Endodermal cell (in vitro differentiated cells): ENCODE results near the gene LRCH4. TPM values are rescaled to one million over a fixed set of nuclear protein-coding genes. Genes with fewer than 3 reads are reported as not detected.

ENCODE experiments used
- DNase-seq: peaks from one replicate; pipeline ENCODE4 v3.0.0-alpha.2; 2017
- H3K27ac ChIP-seq: 2 replicates; pipeline ENCODE4 v1.5.1; 2013; ENCODE audit warnings: mild to moderate bottlenecking, low read depth, low read length, moderate library complexity
- H3K27me3 ChIP-seq: 2 replicates; pipeline ENCODE4 v1.6.1; 2013; ENCODE audit warnings: mild to moderate bottlenecking, low read length, moderate library complexity; ENCODE audit not compliant: insufficient read depth, control insufficient read depth, poor library complexity, severe bottlenecking
- H3K36me3 ChIP-seq: 2 replicates; pipeline ENCODE4 v1.7.0; 2013; ENCODE audit warnings: mild to moderate bottlenecking, low read length, moderate library complexity; ENCODE audit not compliant: control insufficient read depth, insufficient read depth
- H3K4me1 ChIP-seq: one replicate; pipeline ENCODE4 v1.7.0; 2013; ENCODE audit warnings: low read length; ENCODE audit not compliant: control insufficient read depth, insufficient read depth
- H3K4me3 ChIP-seq: 2 replicates; pipeline ENCODE4 v1.5.1; 2013; ENCODE audit warnings: mild to moderate bottlenecking, low read length, moderate library complexity
- H3K9ac ChIP-seq: 2 replicates; pipeline ENCODE4 v1.6.1; 2013; ENCODE audit warnings: mild to moderate bottlenecking, low read length, moderate library complexity; ENCODE audit not compliant: poor library complexity, severe bottlenecking; ENCODE audit errors: extremely low read depth
- H3K9me3 ChIP-seq: 2 replicates; pipeline ENCODE4 v1.6.1; 2013; ENCODE audit warnings: mild to moderate bottlenecking, low read length, moderate library complexity; ENCODE audit not compliant: control insufficient read depth
- H3K27ac Mint-ChIP-seq: 2 replicates; pipeline ENCODE4 v1.8.0; 2020; ENCODE audit warnings: mixed read lengths
- H3K27me3 Mint-ChIP-seq: 2 replicates; pipeline ENCODE4 v1.8.0; 2021; ENCODE audit warnings: mild to moderate bottlenecking, mixed read lengths; ENCODE audit not compliant: insufficient read depth
- H3K36me3 Mint-ChIP-seq: 2 replicates; pipeline ENCODE4 v1.8.0; 2020; ENCODE audit warnings: low read depth, mixed read lengths
- H3K4me1 Mint-ChIP-seq: 2 replicates; pipeline ENCODE4 v1.8.0; 2020; ENCODE audit warnings: mixed read lengths
- H3K4me3 Mint-ChIP-seq: 2 replicates; pipeline ENCODE4 v1.8.0; 2020; ENCODE audit warnings: mild to moderate bottlenecking, moderate library complexity, mixed read lengths
- H3K9me3 Mint-ChIP-seq: 2 replicates; pipeline ENCODE4 v1.8.0; 2020; ENCODE audit warnings: mild to moderate bottlenecking, mixed read lengths
- WGBS, 2 experiments: methylation state at CpG; one replicate each; pipeline versions ENCODE4 v1.1.5 to v1.1.7; 2013; ENCODE audit warnings: missing lambda C conversion rate in 2 of 2, mixed read lengths in 1 of 2; ENCODE audit not compliant: insufficient coverage in 1 of 2, insufficient read length in 1 of 2; 5-methylcytosine and 5-hydroxymethylcytosine counted together
- long read RNA-seq, 4 experiments: library from polyadenylated mRNA in 2 of 4; library from RNA in 1 of 4; library from capped mRNA in 1 of 4; stranded (forward) in 3 of 4; unstranded in 1 of 4; transcript quantifications; one replicate each; pipeline ENCODE4 v2.0.0, GENCODE V29; 2020 to 2021; ENCODE audit warnings: inconsistent platforms in 1 of 4
- polyA plus RNA-seq, 2 experiments: library from polyadenylated mRNA; stranded (reverse); fragments of 50-300 nt; gene quantifications; one replicate each; pipeline ENCODE4 v1.2.3, GENCODE V29; 2013
- total RNA-seq, 2 donors: library from RNA; stranded (reverse); fragmentation: NEBNext Ultra II Directional in 1 of 2; extraction: Animal tissue kit (Norgen Biotek cat#: 25700) in 1 of 2; gene quantifications; 2 replicates in 1 of 2; 3 replicates in 1 of 2; pipeline ENCODE4 v1.2.1, GENCODE V29; 2021
- TF ChIP-seq, protein P1 (sequence below): fragments of 200-600 bp; sonication (generic); conservative IDR thresholded peaks from 2 replicates; pipeline ENCODE4 v1.5.0; 2021; ENCODE audit warnings: antibody characterized with exemption, mild to moderate bottlenecking

The LRCH4 gene, protein sequence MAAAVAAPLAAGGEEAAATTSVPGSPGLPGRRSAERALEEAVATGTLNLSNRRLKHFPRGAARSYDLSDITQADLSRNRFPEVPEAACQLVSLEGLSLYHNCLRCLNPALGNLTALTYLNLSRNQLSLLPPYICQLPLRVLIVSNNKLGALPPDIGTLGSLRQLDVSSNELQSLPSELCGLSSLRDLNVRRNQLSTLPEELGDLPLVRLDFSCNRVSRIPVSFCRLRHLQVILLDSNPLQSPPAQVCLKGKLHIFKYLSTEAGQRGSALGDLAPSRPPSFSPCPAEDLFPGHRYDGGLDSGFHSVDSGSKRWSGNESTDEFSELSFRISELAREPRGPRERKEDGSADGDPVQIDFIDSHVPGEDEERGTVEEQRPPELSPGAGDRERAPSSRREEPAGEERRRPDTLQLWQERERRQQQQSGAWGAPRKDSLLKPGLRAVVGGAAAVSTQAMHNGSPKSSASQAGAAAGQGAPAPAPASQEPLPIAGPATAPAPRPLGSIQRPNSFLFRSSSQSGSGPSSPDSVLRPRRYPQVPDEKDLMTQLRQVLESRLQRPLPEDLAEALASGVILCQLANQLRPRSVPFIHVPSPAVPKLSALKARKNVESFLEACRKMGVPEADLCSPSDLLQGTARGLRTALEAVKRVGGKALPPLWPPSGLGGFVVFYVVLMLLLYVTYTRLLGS
- total RNA-seq: 10 to 100 TPM; 49.4 to 56.0 TPM
- 50.6 TPM for polyA plus RNA-seq (2013, experiment 1 of 2)
- 40.0 TPM for polyA plus RNA-seq (2013, experiment 2 of 2)
- long read RNA-seq, experiment 1, partial matches to known transcripts: 6 of 11 reads
- long read RNA-seq, experiment 1, other reads (novel, unspliced or antisense): 4 of 11 reads
- long read RNA-seq, experiment 2, transcript LRCH4-201 (18 exons, 2,552 nt): major isoform, 36 of 62 reads
- long read RNA-seq, experiment 2, partial matches to known transcripts: 9 of 62 reads
- long read RNA-seq, experiment 2, other reads (novel, unspliced or antisense): 16 of 62 reads
- long read RNA-seq, experiment 3, partial matches to known transcripts: 2 of 7 reads
- long read RNA-seq, experiment 3, other reads (novel, unspliced or antisense): 2 of 7 reads
- long read RNA-seq, experiment 4, partial matches to known transcripts: 0 of 3 reads
- long read RNA-seq, experiment 4, other reads (novel, unspliced or antisense): 0 of 3 reads

DNA sequence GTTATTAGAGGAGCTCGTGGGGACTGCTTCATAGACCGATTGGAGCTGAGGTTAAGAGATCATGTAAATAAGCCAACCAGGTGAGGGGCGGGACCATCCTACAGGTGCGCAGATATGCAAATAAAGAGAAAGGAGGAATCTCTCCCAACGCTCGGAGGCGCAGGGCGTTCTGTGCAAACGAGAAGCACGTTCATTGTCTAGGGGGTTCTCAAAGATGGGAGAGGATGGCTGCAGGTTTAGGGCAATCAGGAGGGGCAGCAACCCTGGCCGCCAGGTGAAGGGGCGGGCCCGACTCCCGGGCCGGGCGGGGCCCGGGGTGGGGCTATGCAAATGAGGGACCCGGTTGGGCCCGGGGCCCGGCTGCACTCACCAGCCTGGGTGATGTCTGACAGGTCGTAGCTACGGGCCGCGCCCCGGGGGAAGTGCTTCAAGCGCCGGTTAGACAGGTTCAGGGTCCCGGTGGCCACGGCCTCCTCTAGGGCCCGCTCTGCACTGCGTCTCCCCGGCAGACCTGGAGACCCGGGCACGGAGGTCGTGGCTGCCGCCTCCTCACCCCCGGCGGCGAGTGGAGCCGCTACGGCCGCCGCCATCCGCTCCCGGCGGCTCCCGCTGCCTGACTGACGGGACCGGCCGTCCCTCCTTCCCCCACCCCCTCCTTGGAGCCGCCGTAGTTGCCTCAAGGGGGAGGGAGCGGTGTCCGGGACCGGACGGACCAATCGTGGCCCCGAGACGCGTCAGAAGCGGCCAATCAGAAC is at the start of gene LRCH4:
LRCH4 (minus strand) TSS at position 619 of the 755 bp plus-strand sequence; CDS start at position 590, 29 bp downstream.
- Mint-ChIP-seq H3K9me3 (no peaks in the 10 kb centered on the region), H3K27ac (peak within 1 kb of the TSS; percentile 96), H3K4me1 (peaks cover 39% of the 10 kb centered on the region), H3K27me3 (peaks cover 10% of the 10 kb centered on the region), H3K4me3 (peak within 1 kb of the TSS; percentile 89), H3K36me3 (peaks cover 6% of the 10 kb centered on the region)
- 0 to 3% methylated on average over 6 to 61 of the region's 61 CpGs for WGBS, 2 experiments
- H3K27me3 ChIP-seq: no peaks in the 10 kb centered on the region
- peak within 1 kb of the TSS; percentile 87 for H3K27ac ChIP-seq
- H3K36me3 ChIP-seq: peaks cover 21% of the 10 kb centered on the region
- peak within 1 kb of the TSS; percentile 94 for H3K4me3 ChIP-seq
- no peaks in the 10 kb centered on the region for H3K9me3 ChIP-seq
- H3K4me1 ChIP-seq: peaks cover 9% of the 10 kb centered on the region
- TF ChIP-seq, protein P1, sequence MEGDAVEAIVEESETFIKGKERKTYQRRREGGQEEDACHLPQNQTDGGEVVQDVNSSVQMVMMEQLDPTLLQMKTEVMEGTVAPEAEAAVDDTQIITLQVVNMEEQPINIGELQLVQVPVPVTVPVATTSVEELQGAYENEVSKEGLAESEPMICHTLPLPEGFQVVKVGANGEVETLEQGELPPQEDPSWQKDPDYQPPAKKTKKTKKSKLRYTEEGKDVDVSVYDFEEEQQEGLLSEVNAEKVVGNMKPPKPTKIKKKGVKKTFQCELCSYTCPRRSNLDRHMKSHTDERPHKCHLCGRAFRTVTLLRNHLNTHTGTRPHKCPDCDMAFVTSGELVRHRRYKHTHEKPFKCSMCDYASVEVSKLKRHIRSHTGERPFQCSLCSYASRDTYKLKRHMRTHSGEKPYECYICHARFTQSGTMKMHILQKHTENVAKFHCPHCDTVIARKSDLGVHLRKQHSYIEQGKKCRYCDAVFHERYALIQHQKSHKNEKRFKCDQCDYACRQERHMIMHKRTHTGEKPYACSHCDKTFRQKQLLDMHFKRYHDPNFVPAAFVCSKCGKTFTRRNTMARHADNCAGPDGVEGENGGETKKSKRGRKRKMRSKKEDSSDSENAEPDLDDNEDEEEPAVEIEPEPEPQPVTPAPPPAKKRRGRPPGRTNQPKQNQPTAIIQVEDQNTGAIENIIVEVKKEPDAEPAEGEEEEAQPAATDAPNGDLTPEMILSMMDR: no peak
- peak within 1 kb of the TSS; percentile 87 for H3K9ac ChIP-seq
- DNase-seq: peak; percentile 89

DNA sequence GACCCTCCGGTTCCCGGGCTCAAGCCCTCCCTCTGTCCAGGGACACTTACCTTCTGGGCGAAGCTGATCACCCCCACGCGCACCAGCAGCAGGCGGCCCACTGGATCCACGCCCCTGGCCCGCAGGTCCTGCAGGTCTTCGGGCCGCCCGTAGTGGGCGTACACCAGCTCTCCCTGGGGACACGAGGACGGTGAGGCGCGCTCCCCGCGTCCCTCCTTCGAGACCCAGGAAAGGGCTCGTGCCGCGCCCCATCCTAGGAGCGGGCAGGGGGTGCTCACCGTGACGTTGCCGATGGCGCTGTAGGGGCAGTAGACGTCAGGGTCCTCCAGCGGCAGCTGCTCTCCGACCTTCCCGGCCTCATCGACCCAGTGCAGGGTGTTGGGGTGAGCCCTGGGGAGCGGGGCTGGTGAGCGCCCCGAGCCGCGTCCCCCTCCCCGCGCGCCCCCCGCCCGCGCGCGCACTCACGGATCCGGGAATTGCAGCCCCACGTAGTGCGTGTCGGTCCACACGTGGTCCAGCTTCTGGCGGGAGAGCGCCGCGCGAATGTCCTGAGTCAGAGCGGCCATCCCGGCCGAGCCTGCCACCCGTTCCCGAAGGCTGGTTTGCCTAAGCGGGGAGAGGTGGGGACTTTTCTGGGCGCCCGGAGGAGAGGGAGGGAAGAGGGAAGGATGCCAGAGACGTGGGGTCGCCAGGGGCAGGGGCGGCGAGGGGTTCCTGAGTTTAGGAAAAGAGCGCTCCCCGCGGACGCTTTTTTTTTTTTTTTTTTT is 47.2 kb upstream of the LRCH4 start:
- H3K27me3 Mint-ChIP-seq: peaks cover 46% of the 10 kb centered on the region
- H3K4me1 Mint-ChIP-seq: peaks cover 3% of the 10 kb centered on the region
- H3K36me3 Mint-ChIP-seq: no peaks in the 10 kb centered on the region
- Histone ChIP-seq H3K4me3 (peak overlapping the region; percentile 73), H3K4me1 (no peaks in the 10 kb centered on the region), H3K27ac (no peak overlapping the region), H3K9me3 (no peaks in the 10 kb centered on the region), H3K27me3 (peaks cover 33% of the 10 kb centered on the region), H3K36me3 (no peaks in the 10 kb centered on the region), H3K9ac (no peak overlapping the region)
- H3K4me3 Mint-ChIP-seq: peak overlapping the region; percentile 53
- TF ChIP-seq, protein P1: peak; percentile 71
- 0 to 4% methylated on average over 14 to 72 of the region's 72 CpGs for WGBS, 2 experiments
- peak; percentile 81 for DNase-seq
- no peak overlapping the region for H3K27ac Mint-ChIP-seq
- no peaks in the 10 kb centered on the region for H3K9me3 Mint-ChIP-seq
